Testis (tissue), 2 donors: ENCODE data around the gene CSRNP3.

Experiments used
- POLR2A ChIP-seq: fragments of 450-650 bp; IDR thresholded peaks from one replicate; pipeline ENCODE4 v1.6.1; 2017; ENCODE audit warnings: antibody characterized with exemption, mild to moderate bottlenecking, moderate library complexity
- TF ChIP-seq, protein P1 (sequence below), 3 experiments: fragments of 450-650 bp in 2 of 3; fragments of 200-600 bp in 1 of 3; sonication (generic) in 1 of 3; IDR thresholded peaks; one replicate each; pipeline ENCODE4 v1.5.1; 2016 to 2019; ENCODE audit warnings: antibody characterized with exemption in 3 of 3, mild to moderate bottlenecking in 2 of 3, moderate library complexity in 1 of 3

DNA sequence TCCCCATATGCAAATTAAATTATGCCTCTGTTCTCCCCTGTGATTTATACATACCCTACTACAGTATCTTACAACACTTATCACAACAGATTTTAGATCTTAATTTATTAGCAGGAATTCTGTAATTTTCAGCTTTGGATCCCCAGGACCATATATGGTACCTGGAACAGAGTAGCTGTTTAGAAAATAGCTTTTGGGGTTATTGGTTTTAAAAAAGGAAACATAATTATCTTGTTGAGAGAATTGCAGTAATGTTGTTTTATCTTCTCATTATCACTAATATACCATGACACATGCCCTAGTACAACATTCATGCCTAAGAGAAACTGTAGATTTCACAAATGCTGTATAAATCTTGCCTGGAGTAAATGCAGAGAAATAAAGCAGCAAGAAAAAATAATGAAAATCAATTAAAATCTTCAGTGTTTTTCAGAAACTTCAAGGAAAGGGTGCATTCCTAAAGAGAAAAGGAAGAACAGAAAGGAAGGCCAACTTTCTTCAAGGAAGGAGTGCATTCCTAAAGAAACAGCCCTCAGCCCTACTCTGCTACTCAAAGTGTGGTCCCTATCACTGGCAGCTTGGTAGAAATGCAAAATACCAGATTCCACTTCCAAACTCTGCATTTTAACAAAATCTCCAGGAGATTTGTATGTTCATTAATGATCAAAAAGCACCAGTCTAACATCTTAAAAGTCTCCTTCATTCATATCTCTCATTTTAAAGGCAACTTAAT, 37.1 kb upstream of the CSRNP3 start:
- TF ChIP-seq POLR2A, result no peak
- TF ChIP-seq, protein P1, sequence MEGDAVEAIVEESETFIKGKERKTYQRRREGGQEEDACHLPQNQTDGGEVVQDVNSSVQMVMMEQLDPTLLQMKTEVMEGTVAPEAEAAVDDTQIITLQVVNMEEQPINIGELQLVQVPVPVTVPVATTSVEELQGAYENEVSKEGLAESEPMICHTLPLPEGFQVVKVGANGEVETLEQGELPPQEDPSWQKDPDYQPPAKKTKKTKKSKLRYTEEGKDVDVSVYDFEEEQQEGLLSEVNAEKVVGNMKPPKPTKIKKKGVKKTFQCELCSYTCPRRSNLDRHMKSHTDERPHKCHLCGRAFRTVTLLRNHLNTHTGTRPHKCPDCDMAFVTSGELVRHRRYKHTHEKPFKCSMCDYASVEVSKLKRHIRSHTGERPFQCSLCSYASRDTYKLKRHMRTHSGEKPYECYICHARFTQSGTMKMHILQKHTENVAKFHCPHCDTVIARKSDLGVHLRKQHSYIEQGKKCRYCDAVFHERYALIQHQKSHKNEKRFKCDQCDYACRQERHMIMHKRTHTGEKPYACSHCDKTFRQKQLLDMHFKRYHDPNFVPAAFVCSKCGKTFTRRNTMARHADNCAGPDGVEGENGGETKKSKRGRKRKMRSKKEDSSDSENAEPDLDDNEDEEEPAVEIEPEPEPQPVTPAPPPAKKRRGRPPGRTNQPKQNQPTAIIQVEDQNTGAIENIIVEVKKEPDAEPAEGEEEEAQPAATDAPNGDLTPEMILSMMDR (IDR thresholded peaks at IDR 0.05), result no peak
